HEK293 (cell line): ENCODE data around the gene NKD2.

Source experiments
- GLIS1 ChIP-seq: fragments of 450-650 bp; formaldehyde crosslinking; IDR thresholded peaks from 2 replicates; pipeline ENCODE4 v1.5.1; 2016; ENCODE audit warnings: missing biosample characterization, missing genetic modification characterization
- MEIS1 ChIP-seq: sonication (generic); formaldehyde crosslinking; IDR thresholded peaks from 2 replicates; pipeline ENCODE4 v1.8.1; 2022; ENCODE audit warnings: missing genetic modification reagents, mild to moderate bottlenecking, borderline replicate concordance
- YY1 ChIP-seq: fragments of 450-650 bp; formaldehyde crosslinking; IDR thresholded peaks from 2 replicates; pipeline ENCODE4 v1.5.1; 2018; ENCODE audit warnings: missing biosample characterization, missing genetic modification characterization
- ZBTB7A ChIP-seq: fragments of 450-650 bp; formaldehyde crosslinking; IDR thresholded peaks from 2 replicates; pipeline ENCODE4 v1.5.1; 2016; ENCODE audit warnings: low read depth, missing biosample characterization, missing genetic modification characterization
- ZBTB8A ChIP-seq: fragments of 450-650 bp; formaldehyde crosslinking; IDR thresholded peaks from 2 replicates; pipeline ENCODE4 v1.5.1; 2016; ENCODE audit warnings: missing biosample characterization, missing genetic modification characterization
- ZNF292 ChIP-seq: fragments of 450-650 bp; formaldehyde crosslinking; IDR thresholded peaks from 2 replicates; pipeline ENCODE4 v1.5.1; 2016; ENCODE audit warnings: low read depth, missing biosample characterization, missing genetic modification characterization, borderline replicate concordance
- ZNF544 ChIP-seq: fragments of 450-650 bp; formaldehyde crosslinking; IDR thresholded peaks from 2 replicates; pipeline ENCODE4 v1.5.0; 2017; ENCODE audit warnings: missing biosample characterization, missing genetic modification characterization
- ZNF561 ChIP-seq: fragments of 450-650 bp; IDR thresholded peaks from 2 replicates; pipeline ENCODE4 v1.5.1; 2018; ENCODE audit warnings: missing biosample characterization, missing genetic modification characterization, borderline replicate concordance
- ZNF843 ChIP-seq: fragments of 450-650 bp; formaldehyde crosslinking; IDR thresholded peaks from 2 replicates; pipeline ENCODE4 v1.5.1; 2016; ENCODE audit warnings: missing biosample characterization, missing genetic modification characterization
- TF ChIP-seq, protein P1 (sequence below): fragments of 450-650 bp; formaldehyde crosslinking; IDR thresholded peaks from 2 replicates; pipeline ENCODE4 v1.5.1; 2016; ENCODE audit warnings: missing biosample characterization, missing genetic modification characterization
- TF ChIP-seq, protein P2 (sequence below): fragments of 450-650 bp; formaldehyde crosslinking; optimal IDR thresholded peaks from 2 replicates; pipeline ENCODE3; 2016; ENCODE audit warnings: missing biosample characterization, mild to moderate bottlenecking, missing genetic modification characterization
- TF ChIP-seq, protein P3 (sequence below): fragments of 450-650 bp; formaldehyde crosslinking; IDR thresholded peaks from 2 replicates; pipeline ENCODE4 v1.5.1; 2016; ENCODE audit warnings: missing biosample characterization, missing genetic modification characterization
- TF ChIP-seq, protein P4 (sequence below): fragments of 450-650 bp; formaldehyde crosslinking; IDR thresholded peaks from 2 replicates; pipeline ENCODE4 v1.5.1; 2016; ENCODE audit warnings: missing biosample characterization, missing genetic modification characterization

DNA sequence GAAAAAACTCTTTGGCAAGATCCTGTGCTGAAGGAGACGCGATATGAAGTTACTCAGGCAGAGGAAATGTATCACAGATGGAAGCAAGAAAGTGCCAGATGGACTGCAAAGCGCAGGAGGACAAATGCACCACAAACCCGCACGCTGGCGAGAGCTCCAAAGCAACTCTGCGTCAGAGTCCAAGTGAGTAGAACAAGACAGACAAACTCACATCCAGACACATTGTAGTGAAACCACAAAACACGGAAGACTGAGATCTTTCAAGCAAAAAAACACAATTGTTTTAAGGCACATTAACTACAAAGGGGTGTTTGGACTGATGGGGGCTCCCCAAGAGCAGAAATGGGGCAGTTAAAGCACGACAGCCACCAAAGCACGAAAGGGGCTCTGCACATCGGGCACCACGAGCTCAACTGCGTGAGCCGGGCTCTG is 39.2 kb upstream of the NKD2 start:
- TF ChIP-seq, protein P1, sequence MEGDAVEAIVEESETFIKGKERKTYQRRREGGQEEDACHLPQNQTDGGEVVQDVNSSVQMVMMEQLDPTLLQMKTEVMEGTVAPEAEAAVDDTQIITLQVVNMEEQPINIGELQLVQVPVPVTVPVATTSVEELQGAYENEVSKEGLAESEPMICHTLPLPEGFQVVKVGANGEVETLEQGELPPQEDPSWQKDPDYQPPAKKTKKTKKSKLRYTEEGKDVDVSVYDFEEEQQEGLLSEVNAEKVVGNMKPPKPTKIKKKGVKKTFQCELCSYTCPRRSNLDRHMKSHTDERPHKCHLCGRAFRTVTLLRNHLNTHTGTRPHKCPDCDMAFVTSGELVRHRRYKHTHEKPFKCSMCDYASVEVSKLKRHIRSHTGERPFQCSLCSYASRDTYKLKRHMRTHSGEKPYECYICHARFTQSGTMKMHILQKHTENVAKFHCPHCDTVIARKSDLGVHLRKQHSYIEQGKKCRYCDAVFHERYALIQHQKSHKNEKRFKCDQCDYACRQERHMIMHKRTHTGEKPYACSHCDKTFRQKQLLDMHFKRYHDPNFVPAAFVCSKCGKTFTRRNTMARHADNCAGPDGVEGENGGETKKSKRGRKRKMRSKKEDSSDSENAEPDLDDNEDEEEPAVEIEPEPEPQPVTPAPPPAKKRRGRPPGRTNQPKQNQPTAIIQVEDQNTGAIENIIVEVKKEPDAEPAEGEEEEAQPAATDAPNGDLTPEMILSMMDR (tag by site-specific recombination), result no peak
- TF ChIP-seq ZNF544 (no peak), ZBTB7A (tag by site-specific recombination) (no peak), ZNF292 (no peak), ZNF561 (tag by site-specific recombination) (no peak), GLIS1 (tag by site-specific recombination) (no peak), ZBTB8A (tag by site-specific recombination) (no peak), ZNF843 (tag by site-specific recombination) (no peak), YY1 (tag by site-specific recombination) (no peak), MEIS1 (CRISPR knock-in tag) (no peak)
- TF ChIP-seq, protein P2, sequence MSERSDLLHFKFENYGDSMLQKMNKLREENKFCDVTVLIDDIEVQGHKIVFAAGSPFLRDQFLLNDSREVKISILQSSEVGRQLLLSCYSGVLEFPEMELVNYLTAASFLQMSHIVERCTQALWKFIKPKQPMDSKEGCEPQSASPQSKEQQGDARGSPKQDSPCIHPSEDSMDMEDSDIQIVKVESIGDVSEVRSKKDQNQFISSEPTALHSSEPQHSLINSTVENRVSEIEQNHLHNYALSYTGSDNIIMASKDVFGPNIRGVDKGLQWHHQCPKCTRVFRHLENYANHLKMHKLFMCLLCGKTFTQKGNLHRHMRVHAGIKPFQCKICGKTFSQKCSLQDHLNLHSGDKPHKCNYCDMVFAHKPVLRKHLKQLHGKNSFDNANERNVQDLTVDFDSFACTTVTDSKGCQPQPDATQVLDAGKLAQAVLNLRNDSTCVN, result no peak
- TF ChIP-seq, protein P3, sequence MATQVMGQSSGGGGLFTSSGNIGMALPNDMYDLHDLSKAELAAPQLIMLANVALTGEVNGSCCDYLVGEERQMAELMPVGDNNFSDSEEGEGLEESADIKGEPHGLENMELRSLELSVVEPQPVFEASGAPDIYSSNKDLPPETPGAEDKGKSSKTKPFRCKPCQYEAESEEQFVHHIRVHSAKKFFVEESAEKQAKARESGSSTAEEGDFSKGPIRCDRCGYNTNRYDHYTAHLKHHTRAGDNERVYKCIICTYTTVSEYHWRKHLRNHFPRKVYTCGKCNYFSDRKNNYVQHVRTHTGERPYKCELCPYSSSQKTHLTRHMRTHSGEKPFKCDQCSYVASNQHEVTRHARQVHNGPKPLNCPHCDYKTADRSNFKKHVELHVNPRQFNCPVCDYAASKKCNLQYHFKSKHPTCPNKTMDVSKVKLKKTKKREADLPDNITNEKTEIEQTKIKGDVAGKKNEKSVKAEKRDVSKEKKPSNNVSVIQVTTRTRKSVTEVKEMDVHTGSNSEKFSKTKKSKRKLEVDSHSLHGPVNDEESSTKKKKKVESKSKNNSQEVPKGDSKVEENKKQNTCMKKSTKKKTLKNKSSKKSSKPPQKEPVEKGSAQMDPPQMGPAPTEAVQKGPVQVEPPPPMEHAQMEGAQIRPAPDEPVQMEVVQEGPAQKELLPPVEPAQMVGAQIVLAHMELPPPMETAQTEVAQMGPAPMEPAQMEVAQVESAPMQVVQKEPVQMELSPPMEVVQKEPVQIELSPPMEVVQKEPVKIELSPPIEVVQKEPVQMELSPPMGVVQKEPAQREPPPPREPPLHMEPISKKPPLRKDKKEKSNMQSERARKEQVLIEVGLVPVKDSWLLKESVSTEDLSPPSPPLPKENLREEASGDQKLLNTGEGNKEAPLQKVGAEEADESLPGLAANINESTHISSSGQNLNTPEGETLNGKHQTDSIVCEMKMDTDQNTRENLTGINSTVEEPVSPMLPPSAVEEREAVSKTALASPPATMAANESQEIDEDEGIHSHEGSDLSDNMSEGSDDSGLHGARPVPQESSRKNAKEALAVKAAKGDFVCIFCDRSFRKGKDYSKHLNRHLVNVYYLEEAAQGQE (tag by site-specific recombination), result no peak
- TF ChIP-seq, protein P4, sequence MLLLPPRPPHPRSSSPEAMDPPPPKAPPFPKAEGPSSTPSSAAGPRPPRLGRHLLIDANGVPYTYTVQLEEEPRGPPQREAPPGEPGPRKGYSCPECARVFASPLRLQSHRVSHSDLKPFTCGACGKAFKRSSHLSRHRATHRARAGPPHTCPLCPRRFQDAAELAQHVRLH, result no peak
